OCI-LY1 (cell line): Measurements from ENCODE around the gene STK32B.

ENCODE experiments used
- H2AFZ ChIP-seq: fragments of 200-600 bp; sonication (generic), shearing (Covaris generic); 2 replicates; pipeline ENCODE4 v1.6.0; 2014; ENCODE audit warnings: antibody characterized with exemption, mild to moderate bottlenecking, low read length
- H3F3A ChIP-seq: fragments of 200-600 bp; sonication (generic), shearing (Covaris generic); 2 replicates; pipeline ENCODE4 v1.6.0; 2014; ENCODE audit warnings: mild to moderate bottlenecking, antibody characterized with exemption, low read length, moderate library complexity; ENCODE audit not compliant: insufficient read depth
- H3K27ac ChIP-seq: fragments of 200-600 bp; sonication (generic); 2 replicates; pipeline ENCODE4 v1.5.1; 2014; ENCODE audit warnings: low read length, mixed run types, mild to moderate bottlenecking, low read depth; ENCODE audit not compliant: poor library complexity, severe bottlenecking
- H3K27me3 ChIP-seq: fragments of 200-600 bp; sonication (generic); 2 replicates; pipeline ENCODE4 v1.6.0; 2014; ENCODE audit warnings: antibody characterized with exemption, mild to moderate bottlenecking, low read length, moderate library complexity; ENCODE audit not compliant: insufficient read depth
- H3K36me3 ChIP-seq: fragments of 200-600 bp; sonication (generic); 2 replicates; pipeline ENCODE4 v1.6.1; 2014; ENCODE audit warnings: mild to moderate bottlenecking, antibody characterized with exemption, low read length, moderate library complexity, mixed read lengths; ENCODE audit not compliant: insufficient read depth
- H3K4me1 ChIP-seq: fragments of 200-600 bp; sonication (generic); 2 replicates; pipeline ENCODE4 v1.5.1; 2014; ENCODE audit warnings: mild to moderate bottlenecking, low read length, moderate library complexity; ENCODE audit not compliant: insufficient read depth, severe bottlenecking
- H3K4me2 ChIP-seq: fragments of 200-600 bp; sonication (generic), shearing (Covaris generic); 2 replicates; pipeline ENCODE4 v1.6.1; 2014; ENCODE audit warnings: low read length
- H3K4me3 ChIP-seq: fragments of 200-600 bp; sonication (generic); 2 replicates; pipeline ENCODE4 v1.5.1; 2014; ENCODE audit warnings: low read length, low read depth, mild to moderate bottlenecking, mixed read lengths; ENCODE audit not compliant: poor library complexity, severe bottlenecking
- H3K79me2 ChIP-seq: fragments of 200-600 bp; shearing (Covaris generic); 2 replicates; pipeline ENCODE4 v1.6.1; 2016; ENCODE audit warnings: mixed run types, low read length, mixed read lengths; ENCODE audit not compliant: insufficient read depth
- H3K9ac ChIP-seq: fragments of 200-600 bp; sonication (generic), shearing (Covaris generic); 2 replicates; pipeline ENCODE4 v1.6.1; 2014; ENCODE audit warnings: mild to moderate bottlenecking, low read length, mixed read lengths
- H3K9me2 ChIP-seq: fragments of 200-600 bp; sonication (generic), shearing (Covaris generic); 2 replicates; pipeline ENCODE4 v1.6.1; 2014; ENCODE audit warnings: low read depth, mild to moderate bottlenecking, low read length, mixed read lengths
- H3K9me3 ChIP-seq: fragments of 200-600 bp; shearing (Covaris generic); 2 replicates; pipeline ENCODE4 v1.6.1; 2014; ENCODE audit warnings: low read length, mixed read lengths
- H4K20me1 ChIP-seq: fragments of 200-600 bp; sonication (generic), shearing (Covaris generic); 2 replicates; pipeline ENCODE4 v1.6.0; 2016; ENCODE audit warnings: mild to moderate bottlenecking, low read length; ENCODE audit not compliant: insufficient read depth
- CTCF ChIP-seq: fragments of 200-600 bp; sonication (generic), shearing (Covaris generic); IDR thresholded peaks from 2 replicates; pipeline ENCODE4 v1.5.1; 2017; ENCODE audit warnings: mild to moderate bottlenecking, antibody characterized with exemption, low read length, moderate library complexity, mixed read lengths
- EZH2 ChIP-seq: fragments of 200-600 bp; sonication (generic), shearing (Covaris generic); IDR thresholded peaks from 2 replicates; pipeline ENCODE4 v1.8.0; 2017; ENCODE audit warnings: borderline replicate concordance, mixed run types, mild to moderate bottlenecking, antibody characterized with exemption, low read length, moderate library complexity, mixed read lengths

Gene STK32B

GRCh38 chr4:5532100-5532499 lies 480.8 kb downstream of the STK32B start:
- H3K27ac ChIP-seq: no peak overlapping the region
- H3K9me2 ChIP-seq: no peaks in the 10 kb centered on the region
- no peaks in the 10 kb centered on the region for H3F3A ChIP-seq
- H4K20me1 ChIP-seq: no peaks in the 10 kb centered on the region
- no peaks in the 10 kb centered on the region for H3K9me3 ChIP-seq
- H3K4me3 ChIP-seq: no peak overlapping the region
- TF ChIP-seq EZH2: no peak
- no peak for TF ChIP-seq CTCF
- no peak overlapping the region for H2AFZ ChIP-seq
- H3K36me3 ChIP-seq: no peaks in the 10 kb centered on the region
- no peak overlapping the region for H3K9ac ChIP-seq
- no peak overlapping the region for H3K4me2 ChIP-seq
- H3K4me1 ChIP-seq: no peaks in the 10 kb centered on the region
- no peaks in the 10 kb centered on the region for H3K27me3 ChIP-seq
- no peaks in the 10 kb centered on the region for H3K79me2 ChIP-seq

DNA sequence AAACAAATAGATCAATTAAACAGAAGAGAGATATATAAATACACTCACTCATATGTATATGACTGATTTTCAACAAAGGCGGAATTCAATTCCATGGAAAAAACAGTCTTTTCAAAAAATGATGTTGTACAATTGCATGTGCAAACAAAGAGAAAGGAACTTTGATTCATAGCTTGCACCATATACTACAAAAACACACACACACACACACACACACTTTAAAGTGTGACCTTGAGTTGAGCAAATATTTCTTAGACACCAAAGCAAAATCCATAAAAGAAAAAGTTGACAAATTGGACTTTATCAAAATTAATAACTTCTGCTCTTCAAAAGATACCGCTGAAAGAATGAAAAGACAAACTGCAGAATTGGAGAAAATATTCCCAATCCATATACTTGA lies 488.3 kb downstream of the STK32B start:
- no peaks in the 10 kb centered on the region for H3K9me2 ChIP-seq
- H3K4me2 ChIP-seq: no peak overlapping the region
- no peaks in the 10 kb centered on the region for H3K36me3 ChIP-seq
- H4K20me1 ChIP-seq: no peaks in the 10 kb centered on the region
- H3K27ac ChIP-seq: no peak overlapping the region
- no peaks in the 10 kb centered on the region for H3K9me3 ChIP-seq
- H3K9ac ChIP-seq: no peak overlapping the region
- no peak overlapping the region for H2AFZ ChIP-seq
- no peaks in the 10 kb centered on the region for H3K27me3 ChIP-seq
- H3K4me3 ChIP-seq: no peak overlapping the region
- no peaks in the 10 kb centered on the region for H3K4me1 ChIP-seq
- H3K79me2 ChIP-seq: no peaks in the 10 kb centered on the region
- no peak for TF ChIP-seq CTCF
- no peaks in the 10 kb centered on the region for H3F3A ChIP-seq

DNA sequence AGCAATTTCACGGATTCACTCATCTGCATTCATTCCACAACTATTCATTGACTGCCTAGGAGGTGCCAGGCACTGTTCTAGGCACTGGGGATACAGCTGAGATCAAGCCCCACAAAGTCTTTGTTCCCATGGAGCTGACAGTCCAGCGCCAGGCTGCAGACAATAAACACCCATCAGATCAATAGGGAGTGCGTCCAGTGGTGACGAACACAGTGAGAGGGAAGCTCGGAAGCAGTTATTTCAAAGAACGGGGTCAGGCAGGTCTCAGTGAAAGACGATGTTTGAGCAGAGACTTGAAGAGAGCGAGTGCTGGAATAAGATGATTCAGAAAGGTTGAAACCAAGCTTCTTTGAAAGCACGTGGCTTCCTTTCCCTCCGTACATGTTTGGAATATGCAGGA lies 489.9 kb downstream of the STK32B start:
- Histone ChIP-seq H3K9me3 (no peaks in the 10 kb centered on the region), H3K27me3 (no peaks in the 10 kb centered on the region), H3F3A (no peaks in the 10 kb centered on the region), H3K79me2 (no peaks in the 10 kb centered on the region), H3K36me3 (no peaks in the 10 kb centered on the region), H3K4me3 (no peak overlapping the region), H3K9me2 (no peaks in the 10 kb centered on the region), H2AFZ (no peak overlapping the region), H3K9ac (no peak overlapping the region), H3K27ac (no peak overlapping the region), H3K4me2 (no peak overlapping the region), H4K20me1 (no peaks in the 10 kb centered on the region), H3K4me1 (no peaks in the 10 kb centered on the region)
- no peak for TF ChIP-seq CTCF
- TF ChIP-seq EZH2: no peak
